DND-41 (cell line): Measurements from ENCODE around the gene EIF4G3.

Experiments
- ATAC-seq: fragments of 200-7000 bp; cut with Tn5 transposase; 3 replicates; pipeline ENCODE4 v1.9.1; 2021; ENCODE audit warnings: low read depth; ENCODE audit not compliant: insufficient read depth
- DNase-seq: peaks from one replicate; pipeline ENCODE4 v3.0.0-alpha.2; 2020
- H2AFZ ChIP-seq: 2 replicates; pipeline ENCODE4 v1.6.0; 2012; ENCODE audit warnings: low read depth, low read length
- H3K27ac ChIP-seq: 2 replicates; pipeline ENCODE4 v1.5.1; 2012; ENCODE audit warnings: low read length, inconsistent platforms
- H3K27me3 ChIP-seq: fragments of 200-600 bp; sonication (generic); 2 replicates; pipeline ENCODE4 v1.6.0; 2012; ENCODE audit warnings: low read length, mild to moderate bottlenecking, inconsistent platforms; ENCODE audit not compliant: insufficient read depth, poor library complexity
- H3K36me3 ChIP-seq: 2 replicates; pipeline ENCODE4 v1.5.1; 2012; ENCODE audit warnings: low read length, inconsistent platforms; ENCODE audit not compliant: insufficient read depth
- H3K4me1 ChIP-seq: 2 replicates; pipeline ENCODE4 v1.5.1; 2012; ENCODE audit warnings: mild to moderate bottlenecking, low read length; ENCODE audit not compliant: insufficient read depth
- H3K4me2 ChIP-seq: 2 replicates; pipeline ENCODE4 v1.6.0; 2012; ENCODE audit warnings: mild to moderate bottlenecking, moderate library complexity, low read length, inconsistent platforms; ENCODE audit not compliant: insufficient read depth
- H3K4me3 ChIP-seq, 2 experiments: fragments of 200-600 bp in 1 of 2; shearing (Covaris generic) in 1 of 2; 2 replicates each; pipeline ENCODE4 v1.5.1; 2012 to 2016; ENCODE audit warnings: inconsistent platforms in 2 of 2, low read length in 2 of 2, mild to moderate bottlenecking in 2 of 2, low read depth in 1 of 2, moderate library complexity in 1 of 2
- H3K79me2 ChIP-seq: 2 replicates; pipeline ENCODE4 v1.6.0; 2012; ENCODE audit warnings: low read length, inconsistent platforms; ENCODE audit not compliant: insufficient read depth
- H3K9ac ChIP-seq: 2 replicates; pipeline ENCODE4 v1.6.0; 2012; ENCODE audit warnings: low read depth, mild to moderate bottlenecking, inconsistent platforms, low read length, moderate library complexity
- H3K9me3 ChIP-seq: 2 replicates; pipeline ENCODE4 v1.5.1; 2012; ENCODE audit warnings: low read length, moderate library complexity, mild to moderate bottlenecking, inconsistent platforms; ENCODE audit not compliant: insufficient read depth, severe bottlenecking
- H4K20me1 ChIP-seq: 2 replicates; pipeline ENCODE4 v1.6.0; 2012; ENCODE audit warnings: low read length; ENCODE audit not compliant: insufficient read depth
- CTCF ChIP-seq: IDR thresholded peaks from 2 replicates; pipeline ENCODE4 v1.5.1; 2012; ENCODE audit warnings: borderline replicate concordance, low read length, moderate library complexity, mild to moderate bottlenecking; ENCODE audit not compliant: poor library complexity, severe bottlenecking; ENCODE audit errors: extremely low read depth
- EZH2 ChIP-seq: IDR thresholded peaks from 3 replicates; pipeline ENCODE4 v1.6.1; 2012; ENCODE audit warnings: borderline replicate concordance, low read depth, mild to moderate bottlenecking, moderate library complexity, low read length, inconsistent platforms; ENCODE audit not compliant: severe bottlenecking

The EIF4G3 gene

DNA sequence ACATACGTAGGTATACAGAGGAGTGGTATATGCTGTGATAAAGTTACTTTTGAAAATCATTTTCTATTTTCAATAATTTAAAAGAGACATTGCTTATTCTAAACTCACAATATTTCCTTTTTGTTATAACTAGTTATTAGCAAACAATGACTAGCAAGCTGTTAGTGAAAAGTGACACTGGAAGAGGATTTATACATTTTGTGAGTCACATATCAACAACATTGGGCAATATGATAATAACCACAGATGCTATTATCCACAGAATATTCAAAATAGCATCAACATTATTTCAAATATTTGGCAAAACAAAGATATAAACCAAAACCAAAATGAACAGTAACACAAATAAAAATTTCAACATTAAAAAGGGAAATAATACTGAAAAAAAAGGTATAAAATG, 285.6 kb downstream of the EIF4G3 start:
- Histone ChIP-seq H3K4me3 (no peak overlapping the region), H3K36me3 (peaks cover 44% of the 10 kb centered on the region), H2AFZ (no peak overlapping the region), H3K4me2 (no peak overlapping the region), H3K4me1 (no peaks in the 10 kb centered on the region), H3K27ac (no peak overlapping the region), H3K9ac (no peak overlapping the region), H4K20me1 (no peaks in the 10 kb centered on the region), H3K9me3 (no peaks in the 10 kb centered on the region), H3K27me3 (no peaks in the 10 kb centered on the region), H3K79me2 (no peaks in the 10 kb centered on the region)
- TF ChIP-seq CTCF (no peak), EZH2 (no peak)
- DNase-seq: no peak
- no peak for ATAC-seq

DNA sequence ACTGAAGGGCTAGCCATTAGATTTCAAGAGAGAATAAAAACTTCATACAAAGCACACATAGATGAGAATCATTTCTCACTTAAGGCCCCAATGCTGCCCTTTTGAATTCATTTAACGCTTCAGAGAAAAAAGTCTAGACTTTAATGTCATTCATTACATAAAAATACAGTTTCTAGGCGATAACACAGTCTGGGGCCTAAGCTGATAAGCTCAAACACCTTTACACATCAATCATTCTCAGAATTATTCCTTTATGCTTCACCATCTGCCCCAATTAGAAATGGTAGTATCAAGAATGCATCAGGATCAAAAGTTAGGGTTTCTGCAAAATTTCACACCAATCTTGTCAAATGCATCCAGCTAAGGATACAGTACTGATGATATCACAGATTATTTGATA, 289.5 kb downstream of the EIF4G3 start:
- H3K27ac ChIP-seq: no peak overlapping the region

GRCh38 chr1:20885121-20885520, 291.6 kb downstream of the EIF4G3 start:
- no peak overlapping the region for H3K9ac ChIP-seq
- H3K36me3 ChIP-seq: peaks cover 13% of the 10 kb centered on the region; the same call in 1 of the 2 replicates
- H4K20me1 ChIP-seq: no peaks in the 10 kb centered on the region
- H3K4me3 ChIP-seq: no peak overlapping the region
- no peak overlapping the region for H2AFZ ChIP-seq
- no peak overlapping the region for H3K4me2 ChIP-seq
- H3K4me1 ChIP-seq: no peaks in the 10 kb centered on the region
- no peak for ATAC-seq
- H3K27ac ChIP-seq: no peak overlapping the region
- DNase-seq: no peak
- H3K79me2 ChIP-seq: no peaks in the 10 kb centered on the region
- H3K27me3 ChIP-seq: no peaks in the 10 kb centered on the region
- TF ChIP-seq CTCF (no peak), EZH2 (no peak)
- H3K9me3 ChIP-seq: no peaks in the 10 kb centered on the region

More for the DNA sequence above, 289.5 kb downstream of the EIF4G3 start:
- no peaks in the 10 kb centered on the region for H3K4me1 ChIP-seq
- no peaks in the 10 kb centered on the region for H4K20me1 ChIP-seq
- H3K36me3 ChIP-seq: peaks cover 21% of the 10 kb centered on the region
- DNase-seq (no peak), ATAC-seq (no peak)
- no peak overlapping the region for H3K4me2 ChIP-seq
- no peak overlapping the region for H3K4me3 ChIP-seq
- no peaks in the 10 kb centered on the region for H3K27me3 ChIP-seq
- H3K79me2 ChIP-seq: no peaks in the 10 kb centered on the region
- H3K9ac ChIP-seq: no peak overlapping the region
- no peaks in the 10 kb centered on the region for H3K9me3 ChIP-seq
- TF ChIP-seq EZH2 (no peak), CTCF (no peak)
- no peak overlapping the region for H2AFZ ChIP-seq

DNA sequence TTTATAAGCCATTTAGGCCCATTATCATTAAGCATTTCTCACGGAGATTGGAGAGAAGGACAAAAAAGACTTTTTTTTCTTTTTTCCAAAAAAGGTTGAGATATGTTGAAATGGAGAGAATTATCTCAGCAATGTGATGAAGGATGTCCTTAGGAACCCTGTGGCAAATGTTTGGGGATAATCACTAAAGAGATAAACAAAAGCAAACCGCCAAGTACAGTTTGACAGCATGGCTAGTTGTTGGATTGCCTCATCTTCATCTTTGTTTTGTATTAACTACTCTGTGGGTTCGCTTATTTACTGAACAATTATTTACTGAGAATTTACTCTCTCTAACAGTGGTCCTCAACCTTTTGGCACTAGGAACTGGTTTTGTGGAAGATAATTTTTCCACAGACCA, 292.2 kb downstream of the EIF4G3 start:
- no peaks in the 10 kb centered on the region for H3K27me3 ChIP-seq
- TF ChIP-seq EZH2 (no peak), CTCF (no peak)
- H3K9ac ChIP-seq: no peak overlapping the region
- no peak overlapping the region for H3K4me2 ChIP-seq
- ATAC-seq: no peak
- DNase-seq: no peak
- H3K79me2 ChIP-seq: no peaks in the 10 kb centered on the region
- H3K27ac ChIP-seq: no peak overlapping the region
- no peak overlapping the region for H3K4me3 ChIP-seq
- no peaks in the 10 kb centered on the region for H3K4me1 ChIP-seq
- H3K9me3 ChIP-seq: no peaks in the 10 kb centered on the region
- H2AFZ ChIP-seq: no peak overlapping the region
- peaks cover 13% of the 10 kb centered on the region; the same call in 1 of the 2 replicates for H3K36me3 ChIP-seq
- H4K20me1 ChIP-seq: no peaks in the 10 kb centered on the region
